Skin epidermis (tissue), 12 donors: ENCODE data around the gene ACE.
"Not testable (repeated sequence)": the region's sequence is repeated elsewhere in the genome, so short reads cannot be mapped to it uniquely, and the experiment has no call there.

ENCODE experiments used
- H3K27ac ChIP-seq, 21 experiments: fragments of 200-600 bp; sonication (generic) in 11 of 21; one replicate each; pipeline ENCODE4 v1.5.0; 2020; ENCODE audit warnings: mild to moderate bottlenecking in 3 of 21, inconsistent platforms in 2 of 21, moderate library complexity in 2 of 21
- H3K4me3 ChIP-seq, 7 experiments: fragments of 200-600 bp; sonication (generic) in 2 of 7; one replicate each; pipeline ENCODE4 v1.5.0; 2020; ENCODE audit warnings: inconsistent platforms in 2 of 7, mild to moderate bottlenecking in 2 of 7, moderate library complexity in 1 of 7

Gene ACE

DNA sequence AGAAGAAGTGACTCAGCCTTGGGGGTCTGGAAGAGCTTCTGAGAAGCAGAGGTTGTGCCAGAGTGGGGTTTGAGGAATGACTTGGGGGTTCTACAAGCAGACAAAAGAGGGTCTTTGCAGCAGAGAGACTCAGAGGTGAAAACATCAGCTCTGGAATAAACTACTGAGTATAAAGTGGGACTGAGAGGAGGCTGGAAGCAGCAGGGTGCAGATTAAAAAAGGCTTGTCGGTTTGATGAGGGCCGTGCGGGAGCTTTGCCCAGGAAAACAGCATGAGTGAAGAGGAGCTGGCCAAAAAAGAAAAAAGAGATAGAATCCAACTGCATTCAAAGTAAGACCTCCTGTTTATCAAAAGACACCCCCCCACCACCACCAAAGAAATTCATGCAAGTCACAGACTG, 13.1 kb upstream of the ACE start:
- no peak overlapping the region for H3K27ac ChIP-seq

DNA sequence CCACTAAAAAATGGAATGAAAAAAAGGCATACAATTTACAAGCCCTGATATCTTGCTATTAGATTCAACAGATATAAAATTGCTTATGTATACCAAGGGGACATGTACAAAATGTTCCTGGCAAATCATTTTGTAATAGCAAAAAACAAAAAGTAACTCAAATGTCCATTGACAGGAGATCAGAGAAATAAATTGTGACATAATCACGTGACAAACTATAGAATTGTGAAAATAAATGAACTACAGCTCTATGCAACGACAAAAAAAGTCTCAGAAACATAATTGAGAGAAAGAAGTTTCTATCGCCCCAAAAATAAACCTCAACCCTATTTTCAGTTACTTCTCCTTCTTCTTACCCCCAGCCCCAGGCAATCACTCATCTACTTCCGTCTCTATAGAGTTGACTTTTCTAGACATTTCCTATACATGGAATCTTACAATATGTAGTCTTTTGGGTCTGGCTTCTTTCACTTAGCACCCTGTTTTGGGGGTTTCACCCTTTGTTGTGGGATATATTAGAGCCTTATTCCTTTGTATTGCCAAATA, 12.1 kb upstream of the ACE start:
- Histone ChIP-seq H3K27ac (no peak overlapping the region), H3K4me3 (no peak overlapping the region)

More for the DNA sequence above, 13.1 kb upstream of the ACE start:
- H3K4me3 ChIP-seq, result no peak overlapping the region

GRCh38 chr17:63468099-63468498, 8.8 kb upstream of the ACE start:
- H3K4me3 ChIP-seq, H3K27ac ChIP-seq: not testable (repeated sequence)

GRCh38 chr17:63474174-63474573, 2.7 kb upstream of the ACE start:
- Histone ChIP-seq H3K27ac (peak overlapping the region in 1 of 21 experiments; percentile 35), H3K4me3 (no peak overlapping the region)

- H3K27ac ChIP-seq, result peak overlapping the region in 4 of 21 experiments; percentile 10 to 59 (median 30)
- no peak overlapping the region for H3K4me3 ChIP-seq
These were observed 2.0 kb upstream of the ACE start for GRCh38 chr17:63474586-63475460.

GRCh38 chr17:63475491-63476412, 1.1 kb upstream of the ACE start:
- Histone ChIP-seq H3K27ac (peak overlapping the region in 9 of 21 experiments; percentile 5 to 65 (median 38)), H3K4me3 (peak overlapping the region in 2 of 7 experiments; percentile 52 to 57)

DNA sequence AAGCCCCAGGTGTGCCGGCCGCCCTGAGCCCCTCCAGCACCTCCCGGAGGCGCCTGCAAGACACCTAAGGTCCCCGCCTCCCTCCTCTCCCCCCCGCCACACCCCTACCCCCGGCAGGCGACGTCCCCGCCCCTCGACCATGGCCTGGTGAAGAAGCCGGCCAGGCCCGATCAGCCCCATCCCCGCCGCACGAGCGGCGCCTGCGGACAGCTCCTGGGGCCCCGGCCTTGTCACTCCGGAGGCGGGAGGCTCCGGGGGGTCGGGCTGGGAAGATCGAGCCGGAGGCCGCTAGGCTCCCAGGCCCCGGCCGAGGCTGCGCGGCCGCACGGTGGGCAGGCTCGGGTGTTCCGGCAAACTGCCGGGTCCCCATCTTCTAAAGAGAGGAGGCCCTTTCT, 405 bp upstream of the ACE start:
- peak overlapping the region in 8 of 21 experiments; percentile 5 to 65 (median 32) for H3K27ac ChIP-seq
- peak overlapping the region; percentile 43 to 57 (median 49) for H3K4me3 ChIP-seq

GRCh38 chr17:63477480-63478440, 899 bp downstream of the ACE start:
- H3K27ac ChIP-seq, result peak overlapping the region in 3 of 21 experiments; percentile 44 to 65 (median 49)
- H3K4me3 ChIP-seq, result peak overlapping the region; percentile 43 to 57 (median 49)

DNA sequence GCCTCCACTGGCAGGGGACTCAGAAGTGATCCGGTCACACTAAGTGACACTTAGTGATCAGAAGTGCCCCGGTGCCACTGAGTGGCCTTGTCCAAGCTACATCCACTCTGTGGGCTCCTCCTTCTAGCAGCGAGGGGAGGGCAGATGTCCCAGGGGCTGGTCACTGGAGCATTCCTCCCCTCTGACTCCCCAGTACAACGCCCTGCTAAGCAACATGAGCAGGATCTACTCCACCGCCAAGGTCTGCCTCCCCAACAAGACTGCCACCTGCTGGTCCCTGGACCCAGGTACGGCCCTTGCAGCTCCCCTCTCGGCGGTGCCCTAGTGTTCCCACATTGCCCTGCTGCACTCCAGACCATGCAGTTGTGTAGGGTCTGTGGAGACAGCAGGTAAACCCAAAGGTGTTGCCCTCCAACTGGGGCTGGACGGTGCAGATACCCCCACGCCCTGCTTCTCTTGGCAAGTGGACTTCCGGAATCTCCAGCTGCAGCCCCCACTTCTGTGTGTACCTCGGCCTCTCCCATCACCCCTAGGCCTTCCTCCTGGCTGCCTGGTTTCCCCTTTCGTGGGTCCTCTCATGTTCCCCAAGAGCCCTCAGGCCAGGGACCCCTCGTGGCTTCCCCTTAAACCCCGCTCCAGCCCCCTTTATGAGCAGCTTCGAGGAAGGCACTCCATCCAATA, 2.1 kb downstream of the ACE start:
- Histone ChIP-seq H3K4me3 (no peak overlapping the region), H3K27ac (no peak overlapping the region)

- H3K4me3 ChIP-seq, result no peak overlapping the region
These were observed 2.8 kb downstream of the ACE start for GRCh38 chr17:63479495-63480184.

DNA sequence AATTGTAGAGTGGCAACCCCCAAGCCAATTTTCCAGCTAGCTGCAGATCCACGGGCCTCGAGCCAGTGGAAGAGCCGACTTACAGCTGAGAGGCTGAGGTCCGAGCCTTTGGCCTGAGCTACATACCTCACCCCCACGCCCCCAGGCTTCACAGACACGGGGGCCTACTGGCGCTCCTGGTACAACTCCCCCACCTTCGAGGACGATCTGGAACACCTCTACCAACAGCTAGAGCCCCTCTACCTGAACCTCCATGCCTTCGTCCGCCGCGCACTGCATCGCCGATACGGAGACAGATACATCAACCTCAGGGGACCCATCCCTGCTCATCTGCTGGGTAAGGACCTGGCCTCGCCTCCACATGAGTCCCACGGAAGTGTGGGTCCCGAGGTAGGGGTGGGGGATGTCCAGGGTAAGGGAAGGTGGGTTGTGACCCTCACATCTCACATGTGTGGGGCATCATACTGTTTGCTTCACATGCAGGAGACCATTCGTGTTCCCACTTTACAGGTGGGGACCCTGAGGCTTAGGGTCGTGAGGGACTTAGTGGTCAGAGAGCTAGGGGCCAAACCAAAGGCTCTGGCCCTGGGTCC, 3.4 kb downstream of the ACE start:
- H3K27ac ChIP-seq, result no peak overlapping the region
- H3K4me3 ChIP-seq, result no peak overlapping the region

More at GRCh38 chr17:63479495-63480184, 2.8 kb downstream of the ACE start:
- no peak overlapping the region for H3K27ac ChIP-seq

DNA sequence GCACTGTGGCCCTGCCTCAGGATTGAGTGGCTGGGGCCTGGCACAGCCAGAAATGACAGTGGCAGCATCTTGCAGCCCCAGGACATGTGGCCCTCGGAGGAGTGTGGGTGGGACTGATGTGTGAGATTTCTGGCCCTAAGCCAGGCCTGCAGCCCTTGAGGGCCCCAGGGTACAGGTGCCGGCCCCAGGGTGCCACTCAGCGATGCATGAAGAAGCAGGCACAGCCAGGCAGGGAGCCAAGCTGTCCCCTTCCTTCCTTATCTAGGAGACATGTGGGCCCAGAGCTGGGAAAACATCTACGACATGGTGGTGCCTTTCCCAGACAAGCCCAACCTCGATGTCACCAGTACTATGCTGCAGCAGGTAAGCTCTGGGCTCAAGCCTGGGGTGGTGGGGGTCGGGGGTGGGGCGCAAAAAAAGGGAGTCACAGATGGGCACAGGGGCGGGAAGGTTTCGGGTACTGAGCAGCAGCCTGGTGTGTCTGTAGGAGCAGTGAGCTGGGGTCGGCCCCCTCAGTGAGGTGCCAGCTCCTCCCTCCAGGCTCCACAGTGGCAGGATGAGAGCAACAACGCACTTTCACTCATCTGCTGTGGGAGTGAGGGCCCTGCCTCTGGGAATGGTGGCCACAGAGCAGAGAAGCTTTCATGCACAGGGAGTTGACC, 4.1 kb downstream of the ACE start:
- no peak overlapping the region for H3K4me3 ChIP-seq
- no peak overlapping the region for H3K27ac ChIP-seq

DNA sequence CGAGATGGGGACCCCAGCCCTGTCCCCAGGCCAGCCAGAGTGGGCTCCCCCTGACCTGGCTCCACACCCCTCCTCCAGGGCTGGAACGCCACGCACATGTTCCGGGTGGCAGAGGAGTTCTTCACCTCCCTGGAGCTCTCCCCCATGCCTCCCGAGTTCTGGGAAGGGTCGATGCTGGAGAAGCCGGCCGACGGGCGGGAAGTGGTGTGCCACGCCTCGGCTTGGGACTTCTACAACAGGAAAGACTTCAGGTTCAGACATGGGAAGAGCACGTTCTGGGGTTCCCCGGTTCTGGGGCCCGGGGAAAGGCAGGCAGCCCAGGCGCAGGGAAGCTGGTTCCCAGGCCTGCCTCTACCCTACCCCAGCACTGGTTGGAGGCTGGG, 4.6 kb downstream of the ACE start:
- no peak overlapping the region for H3K27ac ChIP-seq
- no peak overlapping the region for H3K4me3 ChIP-seq

- Histone ChIP-seq H3K27ac (no peak overlapping the region), H3K4me3 (no peak overlapping the region)
These were observed 5.6 kb downstream of the ACE start for GRCh38 chr17:63482509-63482908.

GRCh38 chr17:63483038-63483437, 6.2 kb downstream of the ACE start:
- no peak overlapping the region for H3K27ac ChIP-seq
- H3K4me3 ChIP-seq, result no peak overlapping the region

DNA sequence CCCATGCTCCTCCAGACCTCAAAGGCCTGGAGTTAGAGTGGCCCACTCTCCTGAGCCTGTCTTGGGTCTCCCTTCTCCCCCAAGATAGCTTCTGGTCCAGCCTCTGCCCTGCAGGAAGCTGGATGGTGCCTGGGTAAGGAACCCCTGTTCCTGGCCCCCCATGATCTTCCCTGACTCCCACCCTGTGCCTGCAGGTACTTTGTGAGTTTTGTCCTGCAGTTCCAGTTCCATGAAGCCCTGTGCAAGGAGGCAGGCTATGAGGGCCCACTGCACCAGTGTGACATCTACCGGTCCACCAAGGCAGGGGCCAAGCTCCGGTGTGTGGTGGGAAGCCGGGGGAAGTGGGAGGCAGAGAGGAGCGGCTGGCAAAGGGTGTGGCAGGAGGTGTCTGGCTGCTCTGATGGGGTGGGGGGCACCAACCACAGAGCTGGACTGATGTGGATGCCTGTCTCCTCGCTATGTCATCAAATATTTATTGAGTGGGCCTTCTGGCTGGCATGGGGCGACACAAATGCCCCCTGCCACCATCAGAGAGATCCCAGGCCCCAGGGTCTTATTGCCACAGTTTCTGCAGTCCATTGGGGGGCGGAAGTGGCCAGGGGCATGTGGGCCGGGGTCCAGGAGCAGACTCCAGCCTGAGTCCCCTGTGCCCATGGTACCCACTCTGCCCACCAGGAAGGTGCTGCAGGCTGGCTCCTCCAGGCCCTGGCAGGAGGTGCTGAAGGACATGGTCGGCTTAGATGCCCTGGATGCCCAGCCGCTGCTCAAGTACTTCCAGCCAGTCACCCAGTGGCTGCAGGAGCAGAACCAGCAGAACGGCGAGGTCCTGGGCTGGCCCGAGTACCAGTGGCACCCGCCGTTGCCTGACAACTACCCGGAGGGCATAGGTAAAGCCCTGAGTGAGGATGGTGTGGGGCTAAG, 7.1 kb downstream of the ACE start:
- H3K27ac ChIP-seq, result no peak overlapping the region
- no peak overlapping the region for H3K4me3 ChIP-seq
